GM12891 (cell line): ENCODE measurements around the gene KRT6A.
"Not testable (repeated sequence)": the region's sequence is repeated elsewhere in the genome, so short reads cannot be mapped to it uniquely, and the experiment has no call there.

Experiments
- DNase-seq: peaks from one replicate; pipeline ENCODE4 v3.0.0; 2011; ENCODE audit warnings: low spot score; ENCODE audit not compliant: insufficient read length
- FAIRE-seq: peaks from 2 replicates; lab custom pipeline; 2011; peaks lifted over from hg19 to GRCh38; lab: Jason Lieb, UNC
- PAX5 ChIP-seq: IDR thresholded peaks from 2 replicates; pipeline ENCODE4 v1.6.1; 2011; ENCODE audit warnings: low read length, moderate library complexity, mild to moderate bottlenecking; ENCODE audit not compliant: insufficient read depth, severe bottlenecking
- POLR2A ChIP-seq: IDR thresholded peaks from 2 replicates; pipeline ENCODE4 v1.6.1; 2011; ENCODE audit warnings: low read depth, low read length, control low read depth
- POLR2AphosphoS5 ChIP-seq: IDR thresholded peaks from 2 replicates; pipeline ENCODE4 v1.6.1; 2011; ENCODE audit warnings: low read depth, low read length, control low read depth
- POU2F2 ChIP-seq: IDR thresholded peaks from 2 replicates; pipeline ENCODE4 v1.6.1; 2011; ENCODE audit warnings: low read depth, mild to moderate bottlenecking, control low read depth, low read length, moderate library complexity
- SPI1 ChIP-seq: IDR thresholded peaks from 2 replicates; pipeline ENCODE4 v1.6.1; 2011; ENCODE audit warnings: low read depth, low read length, control low read depth
- TAF1 ChIP-seq: IDR thresholded peaks from 2 replicates; pipeline ENCODE4 v1.6.1; 2011; ENCODE audit warnings: low read depth, low read length, control low read depth

The KRT6A gene

DNA sequence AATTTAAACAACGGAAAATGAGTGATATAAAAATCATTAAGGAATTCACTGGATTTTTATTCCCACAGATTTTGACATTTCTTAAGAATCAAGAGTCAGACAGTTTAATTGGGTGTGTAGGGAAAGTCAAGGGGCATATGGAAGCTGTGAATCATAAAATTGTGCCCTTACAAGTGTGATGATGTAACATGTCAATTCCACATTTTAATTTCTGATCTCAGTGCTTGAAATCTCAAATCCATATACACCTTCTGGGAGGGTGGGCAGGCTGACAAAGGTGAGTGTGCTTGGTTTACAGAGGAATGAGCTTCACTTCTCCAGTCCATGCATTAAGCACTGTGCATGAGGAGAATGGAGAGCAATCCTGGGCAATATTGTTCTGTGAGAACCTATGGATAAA lies 1.0 kb upstream of the KRT6A start:
- TF ChIP-seq TAF1 = no peak
- no peak for TF ChIP-seq POLR2A
- TF ChIP-seq PAX5 = no peak
- no peak for TF ChIP-seq POU2F2
- no peak for TF ChIP-seq SPI1
- no peak for TF ChIP-seq POLR2AphosphoS5
- no peak for DNase-seq
- FAIRE-seq = no peak

DNA sequence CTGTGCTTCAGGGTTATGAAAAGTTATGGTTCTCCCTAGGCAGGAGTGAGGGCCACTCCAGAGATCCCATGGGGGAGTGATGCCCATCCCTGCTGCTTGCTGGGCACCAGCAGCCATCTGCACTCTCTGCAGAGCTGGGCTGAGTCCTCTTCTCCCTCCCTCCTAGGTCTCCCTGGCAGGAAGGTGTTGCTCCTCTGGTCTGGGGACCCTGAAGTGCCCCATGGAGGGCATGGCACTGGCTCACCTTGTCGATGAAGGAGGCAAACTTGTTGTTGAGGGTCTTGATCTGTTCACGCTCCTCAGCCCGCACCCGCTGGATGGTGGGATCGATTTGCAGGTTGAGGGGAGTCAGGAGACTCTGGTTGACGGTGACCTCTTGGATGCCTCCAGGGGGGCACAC lies 652 bp downstream of the KRT6A start:
- DNase-seq = not testable (repeated sequence)

DNA sequence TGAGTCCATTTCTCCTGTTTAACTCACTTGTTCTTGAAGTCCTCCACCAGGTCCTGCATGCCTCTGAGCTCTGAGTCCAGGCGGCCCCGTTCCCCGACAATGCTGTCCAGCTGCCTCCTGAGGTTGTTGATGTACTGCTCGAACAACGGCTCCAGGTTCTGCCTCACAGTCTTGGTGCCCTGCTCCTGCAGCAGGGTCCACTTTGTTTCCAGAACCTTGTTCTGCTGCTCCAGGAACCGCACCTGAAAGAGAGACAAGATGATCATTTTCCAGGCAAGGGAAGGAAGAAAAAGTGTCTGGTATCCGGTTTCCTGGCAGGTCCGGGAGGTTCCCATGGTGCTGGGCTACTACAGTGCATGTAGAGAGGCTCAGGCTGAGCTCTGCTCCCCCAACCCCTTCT lies 1.6 kb downstream of the KRT6A start:
- FAIRE-seq, DNase-seq: not testable (repeated sequence)

More for the DNA sequence above, 652 bp downstream of the KRT6A start:
- not testable (repeated sequence) for FAIRE-seq

DNA sequence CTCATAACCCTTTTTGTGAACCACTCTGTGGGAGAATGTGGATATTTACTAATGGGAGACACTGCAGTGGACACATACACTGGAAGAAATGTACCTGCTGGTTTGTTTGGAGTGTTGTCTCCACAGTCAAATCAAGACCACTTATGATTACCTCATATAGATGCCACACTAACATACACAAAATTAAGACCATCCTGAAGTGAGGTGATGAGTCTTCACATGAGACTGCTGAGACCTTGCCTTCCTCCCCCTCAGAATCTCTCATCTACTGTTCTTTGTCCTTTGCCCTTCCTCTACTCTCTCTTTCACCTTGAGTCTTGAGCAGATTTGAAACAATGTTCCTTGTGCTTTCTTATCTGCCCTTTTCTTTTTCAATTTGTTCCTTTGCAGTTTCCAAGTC lies 4.3 kb downstream of the KRT6A start:
- no peak for TF ChIP-seq PAX5
- no peak for TF ChIP-seq SPI1
- no peak for TF ChIP-seq TAF1
- TF ChIP-seq POU2F2 = no peak
- TF ChIP-seq POLR2A = no peak
- no peak for TF ChIP-seq POLR2AphosphoS5
- no peak for FAIRE-seq
- no peak for DNase-seq

DNA sequence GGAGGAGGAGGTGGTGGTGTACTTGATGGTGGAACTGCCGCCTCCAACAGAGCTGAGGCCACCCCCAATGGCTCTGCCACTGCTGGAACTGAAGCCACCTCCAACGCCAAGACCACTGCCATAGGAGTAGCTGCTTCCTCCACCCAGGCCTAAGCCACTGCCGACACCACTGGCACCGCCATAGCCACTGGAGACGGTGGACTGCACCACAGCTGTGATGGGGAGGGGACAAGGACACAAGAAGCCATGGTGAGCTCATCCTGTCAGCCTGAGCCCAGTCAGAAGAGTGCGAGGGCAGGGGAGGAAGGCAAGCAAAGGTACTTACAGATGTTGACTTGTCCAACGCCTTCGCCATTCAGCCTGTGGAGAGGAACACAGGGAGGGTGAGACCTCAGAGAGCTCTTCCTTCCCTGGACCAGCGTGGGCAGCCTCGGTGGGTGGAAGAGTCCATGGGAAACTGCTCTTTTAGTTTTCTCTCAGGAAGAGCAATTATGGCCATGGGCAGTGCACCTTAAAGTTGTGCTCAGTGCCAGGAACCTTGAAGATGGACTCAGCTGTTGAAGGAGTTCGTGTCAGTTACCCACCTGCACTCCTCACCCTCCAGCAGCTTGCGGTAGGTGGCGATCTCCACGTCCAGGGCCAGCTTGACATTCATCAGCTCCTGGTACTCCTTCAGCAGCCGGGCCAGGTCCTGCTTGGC lies 5.2 kb downstream of the KRT6A start:
- not testable (repeated sequence) for FAIRE-seq

DNA sequence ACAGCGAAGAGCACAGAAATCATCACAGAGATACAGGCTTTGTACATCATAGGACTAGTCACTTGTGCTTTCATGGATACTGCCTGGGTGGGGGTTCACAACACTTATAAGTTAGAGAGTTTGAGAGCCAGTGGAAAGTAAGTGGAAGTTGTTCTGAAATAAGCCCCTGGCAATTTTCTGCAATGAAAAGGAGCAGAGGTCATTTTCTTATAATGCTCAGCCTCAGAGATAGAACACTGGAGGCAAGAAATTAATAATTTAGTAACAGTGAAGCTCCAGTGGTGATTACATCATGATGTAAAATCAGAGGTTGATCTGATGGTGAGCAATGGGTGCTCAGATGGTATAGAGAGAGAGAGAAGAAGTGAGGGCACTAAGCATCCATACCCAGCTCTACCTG lies 5.8 kb downstream of the KRT6A start:
- DNase-seq = no peak
- no peak for FAIRE-seq
- no peak for TF ChIP-seq TAF1
- TF ChIP-seq POLR2A = no peak
- TF ChIP-seq PAX5 = no peak
- no peak for TF ChIP-seq POLR2AphosphoS5
- no peak for TF ChIP-seq POU2F2
- no peak for TF ChIP-seq SPI1

More for the DNA sequence above, 5.2 kb downstream of the KRT6A start:
- DNase-seq = not testable (repeated sequence)

DNA sequence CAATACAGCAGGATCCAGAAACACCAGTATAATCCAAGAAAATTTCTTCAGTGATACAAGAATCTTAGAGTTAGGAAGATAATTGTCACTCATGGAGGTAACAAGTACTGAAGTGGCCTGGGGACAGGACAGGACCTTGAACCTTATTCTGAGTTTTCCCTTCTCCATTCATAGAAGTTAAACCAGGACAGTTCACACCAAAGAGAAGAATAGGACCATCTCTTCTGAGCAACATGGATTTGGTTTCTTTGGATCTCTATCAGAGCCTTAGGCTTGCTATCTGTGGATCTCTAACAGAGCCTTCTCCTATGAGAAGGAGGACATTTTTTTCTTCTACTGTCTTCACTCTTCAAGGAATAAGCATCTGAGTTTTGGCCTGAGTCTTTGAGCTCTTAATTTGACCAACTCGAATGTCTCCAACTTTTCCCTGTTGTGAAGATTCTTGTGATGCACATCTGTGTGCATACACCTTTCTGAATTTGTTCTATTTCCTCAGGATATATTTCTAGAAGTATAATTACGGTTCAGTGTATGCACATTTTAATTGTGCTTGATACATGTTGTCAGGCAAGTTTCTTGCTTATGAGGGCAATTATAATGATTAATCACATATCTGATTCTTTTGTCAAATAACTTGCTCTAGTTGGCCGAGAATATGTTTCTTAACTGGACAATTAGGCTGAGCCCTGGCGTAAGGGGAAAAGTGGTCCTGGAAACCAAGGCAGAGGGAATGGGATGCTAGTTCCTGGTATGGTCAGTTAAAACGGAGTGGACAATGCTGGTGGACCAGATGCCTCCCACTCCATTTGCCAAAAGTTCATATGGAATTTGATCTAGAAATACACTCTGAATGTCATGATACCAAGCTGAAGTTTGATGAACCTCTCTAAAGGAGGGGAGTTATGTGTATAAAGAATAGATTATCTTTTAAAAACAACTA lies 6.6 kb downstream of the KRT6A start:
- TF ChIP-seq SPI1 = no peak
- TF ChIP-seq POLR2A = no peak
- no peak for TF ChIP-seq PAX5
- no peak for TF ChIP-seq TAF1
- TF ChIP-seq POLR2AphosphoS5 = no peak
- no peak for TF ChIP-seq POU2F2
- FAIRE-seq (no peak), DNase-seq (no peak)

DNA sequence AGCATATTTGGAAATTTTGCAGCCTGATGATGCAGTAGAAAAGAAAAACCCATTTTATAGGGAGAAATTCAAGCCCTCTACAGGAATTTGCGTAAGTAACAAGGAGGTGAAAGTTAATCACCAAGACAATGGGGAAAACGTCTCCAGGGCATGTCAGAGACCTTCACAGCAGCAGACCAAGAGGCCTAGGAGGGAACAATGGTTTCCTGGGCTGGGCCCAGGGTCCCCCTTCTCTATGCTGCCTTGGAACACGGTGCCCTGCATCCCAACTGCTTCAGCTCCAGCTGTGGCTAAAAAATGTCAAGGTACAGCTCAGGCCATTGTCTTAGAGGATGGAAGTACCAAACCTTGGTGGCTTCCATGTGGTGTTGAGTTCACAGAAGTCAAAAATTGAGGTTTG lies 13.0 kb downstream of the KRT6A start:
- DNase-seq (no peak), FAIRE-seq (no peak)
- TF ChIP-seq POLR2AphosphoS5 = no peak
- TF ChIP-seq POLR2A = no peak
- no peak for TF ChIP-seq POU2F2
- no peak for TF ChIP-seq TAF1
- no peak for TF ChIP-seq SPI1
- no peak for TF ChIP-seq PAX5

DNA sequence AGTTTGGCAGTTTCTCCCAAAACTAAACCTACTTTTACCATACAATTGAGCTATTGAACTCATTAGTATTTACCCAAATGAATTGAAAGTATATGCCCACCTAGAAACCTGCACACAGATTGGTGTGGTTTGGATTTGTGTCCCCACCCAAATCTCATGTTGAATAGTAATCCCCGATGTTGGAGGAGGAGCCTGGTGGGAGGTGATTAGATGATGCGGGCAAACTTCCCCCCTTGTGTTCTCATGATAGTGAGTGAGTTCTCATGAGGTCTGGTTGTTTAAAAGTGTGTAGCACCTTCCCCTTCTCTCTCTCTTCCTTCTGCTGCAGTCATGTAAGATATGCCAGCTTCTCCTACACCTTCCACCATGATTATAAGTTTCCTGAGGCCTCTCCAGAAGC lies 15.4 kb downstream of the KRT6A start:
- TF ChIP-seq PAX5 (no peak), SPI1 (no peak), POU2F2 (no peak), POLR2AphosphoS5 (no peak), TAF1 (no peak), POLR2A (no peak)
- no peak for DNase-seq
- no peak for FAIRE-seq

DNA sequence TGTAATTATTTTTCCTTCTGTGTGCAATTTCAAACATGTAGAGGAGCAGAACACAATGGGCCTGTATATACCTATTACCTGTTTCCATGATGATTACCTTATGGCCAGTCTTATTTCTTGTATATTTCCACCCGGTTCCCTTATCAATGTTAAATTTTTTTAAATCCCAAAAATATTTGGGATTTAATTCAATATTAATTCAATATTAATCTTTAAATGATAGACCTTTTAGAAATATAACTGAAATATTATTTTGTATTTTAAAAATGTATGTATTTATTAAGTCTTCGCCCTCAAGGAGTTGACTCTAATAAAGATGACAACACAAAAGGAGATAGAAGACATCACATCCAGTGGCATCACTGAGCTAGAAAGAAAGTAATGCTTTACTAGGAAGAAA lies 18.8 kb downstream of the KRT6A start:
- DNase-seq = no peak
- no peak for TF ChIP-seq POU2F2
- TF ChIP-seq POLR2A = no peak
- TF ChIP-seq SPI1 = no peak
- no peak for TF ChIP-seq POLR2AphosphoS5
- no peak for TF ChIP-seq PAX5
- no peak for TF ChIP-seq TAF1
- FAIRE-seq = no peak
